Embryonic facial prominence (tissue), 1 donor: ENCODE measurements around the gene ZNF208.
"Not testable (repeated sequence)": the region's sequence is repeated elsewhere in the genome, so short reads cannot be mapped to it uniquely, and the experiment has no call there.

Experiments
- DNase-seq: peaks from one replicate; pipeline ENCODE4 v3.0.0-alpha.2; 2016; ENCODE audit errors: extremely low spot score

Gene ZNF208

DNA sequence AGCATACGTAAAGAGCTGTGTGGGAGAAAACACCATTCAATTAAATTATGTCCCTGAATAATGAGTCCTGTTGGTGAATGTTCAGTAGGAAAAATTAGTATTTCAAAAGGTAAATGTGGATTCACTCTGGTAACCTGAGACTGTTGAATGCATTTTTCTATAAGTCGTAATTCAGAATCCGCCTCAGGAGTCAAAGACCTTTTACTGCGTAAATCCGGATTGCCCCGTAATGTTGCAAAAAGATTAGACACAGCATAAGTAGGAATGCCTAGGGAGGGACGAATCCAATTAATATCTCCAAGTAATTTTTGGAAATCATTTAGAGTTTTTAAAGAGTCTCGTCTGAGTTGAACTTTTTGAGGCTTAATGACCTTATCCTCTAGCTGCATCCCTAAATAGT, 126.0 kb downstream of the ZNF208 start:
- not testable (repeated sequence) for DNase-seq

DNA sequence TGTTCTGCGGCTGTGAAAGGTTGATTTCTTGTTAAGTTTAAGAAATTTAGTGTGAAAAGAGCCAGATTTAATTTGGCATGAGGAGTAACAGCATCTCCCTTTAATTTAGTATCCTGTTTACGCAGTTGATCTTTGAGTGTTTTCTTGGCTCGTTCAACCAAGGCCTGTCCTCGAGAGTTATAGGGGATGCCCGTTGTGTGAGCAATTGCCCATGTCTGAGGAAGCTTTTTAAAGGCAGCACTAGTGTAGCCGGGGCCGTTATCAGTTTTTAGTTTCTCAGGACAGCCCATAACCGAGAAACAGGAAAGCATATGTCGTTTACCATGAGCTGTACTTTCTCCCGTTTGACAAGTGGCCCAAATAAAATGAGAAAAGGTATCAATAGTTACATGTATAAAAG, 127.2 kb downstream of the ZNF208 start:
- no peak for DNase-seq
